GM12875 (cell line): Measurements from ENCODE around the gene SMIM45.

Experiments used
- H3K4me3 ChIP-seq: one replicate; pipeline ENCODE4 v1.5.1; 2011; ENCODE audit warnings: low read depth, low read length, control low read depth
- TF ChIP-seq, protein P1 (sequence below): IDR thresholded peaks from 2 replicates; pipeline ENCODE4 v1.5.1; 2011; ENCODE audit warnings: low read depth, mild to moderate bottlenecking, control low read depth, inconsistent platforms, low read length, moderate library complexity, borderline replicate concordance; ENCODE audit not compliant: insufficient read depth

The SMIM45 gene

DNA sequence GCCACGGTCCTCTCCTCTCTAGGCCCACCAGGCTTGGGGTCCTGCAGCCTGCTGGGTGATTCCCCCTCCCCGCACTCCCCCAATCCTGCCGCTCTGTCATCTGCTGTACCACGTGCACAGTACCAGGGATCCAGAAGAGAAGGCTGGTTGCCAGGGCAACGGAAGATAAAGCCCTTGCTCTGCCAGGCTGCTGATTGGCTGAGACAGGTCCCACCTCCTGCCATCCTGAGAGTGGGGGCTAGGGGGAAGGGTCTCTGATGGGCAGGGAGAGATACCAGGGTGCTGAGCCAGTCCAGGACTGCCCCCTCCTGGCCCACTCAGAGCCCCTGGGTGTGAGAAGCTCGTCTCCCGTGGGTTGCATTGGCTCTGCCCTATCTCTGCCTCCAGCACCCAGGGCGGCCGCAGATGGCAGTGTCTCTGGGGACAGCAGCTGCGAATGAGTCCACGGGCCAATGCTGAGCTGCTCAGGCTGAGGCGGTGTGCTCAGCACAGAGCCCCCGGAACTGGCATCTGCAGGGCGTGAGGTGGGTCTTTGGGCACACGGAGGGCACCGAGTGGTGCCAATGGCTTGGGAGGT, at the start of gene SMIM45:
SMIM45 (plus strand) TSS at position 253 of the 577 bp plus-strand sequence.
- TF ChIP-seq, protein P1, sequence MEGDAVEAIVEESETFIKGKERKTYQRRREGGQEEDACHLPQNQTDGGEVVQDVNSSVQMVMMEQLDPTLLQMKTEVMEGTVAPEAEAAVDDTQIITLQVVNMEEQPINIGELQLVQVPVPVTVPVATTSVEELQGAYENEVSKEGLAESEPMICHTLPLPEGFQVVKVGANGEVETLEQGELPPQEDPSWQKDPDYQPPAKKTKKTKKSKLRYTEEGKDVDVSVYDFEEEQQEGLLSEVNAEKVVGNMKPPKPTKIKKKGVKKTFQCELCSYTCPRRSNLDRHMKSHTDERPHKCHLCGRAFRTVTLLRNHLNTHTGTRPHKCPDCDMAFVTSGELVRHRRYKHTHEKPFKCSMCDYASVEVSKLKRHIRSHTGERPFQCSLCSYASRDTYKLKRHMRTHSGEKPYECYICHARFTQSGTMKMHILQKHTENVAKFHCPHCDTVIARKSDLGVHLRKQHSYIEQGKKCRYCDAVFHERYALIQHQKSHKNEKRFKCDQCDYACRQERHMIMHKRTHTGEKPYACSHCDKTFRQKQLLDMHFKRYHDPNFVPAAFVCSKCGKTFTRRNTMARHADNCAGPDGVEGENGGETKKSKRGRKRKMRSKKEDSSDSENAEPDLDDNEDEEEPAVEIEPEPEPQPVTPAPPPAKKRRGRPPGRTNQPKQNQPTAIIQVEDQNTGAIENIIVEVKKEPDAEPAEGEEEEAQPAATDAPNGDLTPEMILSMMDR = no peak
- H3K4me3 ChIP-seq = no peak within 1 kb of the TSS

DNA sequence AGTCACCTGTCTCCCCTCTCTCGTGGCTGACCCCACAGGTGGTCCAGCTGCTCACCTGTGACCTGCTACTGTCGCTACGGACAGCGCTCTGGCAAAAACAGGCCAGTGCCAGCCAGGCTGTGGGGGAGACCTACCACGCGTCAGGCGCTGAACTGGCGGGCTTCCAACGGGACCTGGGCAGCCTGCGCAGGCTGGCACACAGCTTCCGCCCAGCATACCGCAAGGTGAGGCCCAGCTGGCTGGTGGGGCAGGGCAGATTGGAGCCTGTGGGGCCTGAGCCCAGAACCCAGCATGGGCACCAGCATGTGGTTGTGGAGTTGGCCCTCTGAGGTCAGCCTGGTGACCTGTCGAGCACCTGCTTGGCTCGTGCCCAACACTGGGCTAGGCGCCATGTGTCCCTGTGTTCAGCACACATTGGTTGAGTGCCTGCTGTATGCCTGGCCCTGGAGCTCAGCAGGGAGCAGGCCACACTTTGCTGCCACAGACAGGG, 49.0 kb upstream of the SMIM45 start:
- H3K4me3 ChIP-seq = no peak overlapping the region
- TF ChIP-seq, protein P1 = no peak

DNA sequence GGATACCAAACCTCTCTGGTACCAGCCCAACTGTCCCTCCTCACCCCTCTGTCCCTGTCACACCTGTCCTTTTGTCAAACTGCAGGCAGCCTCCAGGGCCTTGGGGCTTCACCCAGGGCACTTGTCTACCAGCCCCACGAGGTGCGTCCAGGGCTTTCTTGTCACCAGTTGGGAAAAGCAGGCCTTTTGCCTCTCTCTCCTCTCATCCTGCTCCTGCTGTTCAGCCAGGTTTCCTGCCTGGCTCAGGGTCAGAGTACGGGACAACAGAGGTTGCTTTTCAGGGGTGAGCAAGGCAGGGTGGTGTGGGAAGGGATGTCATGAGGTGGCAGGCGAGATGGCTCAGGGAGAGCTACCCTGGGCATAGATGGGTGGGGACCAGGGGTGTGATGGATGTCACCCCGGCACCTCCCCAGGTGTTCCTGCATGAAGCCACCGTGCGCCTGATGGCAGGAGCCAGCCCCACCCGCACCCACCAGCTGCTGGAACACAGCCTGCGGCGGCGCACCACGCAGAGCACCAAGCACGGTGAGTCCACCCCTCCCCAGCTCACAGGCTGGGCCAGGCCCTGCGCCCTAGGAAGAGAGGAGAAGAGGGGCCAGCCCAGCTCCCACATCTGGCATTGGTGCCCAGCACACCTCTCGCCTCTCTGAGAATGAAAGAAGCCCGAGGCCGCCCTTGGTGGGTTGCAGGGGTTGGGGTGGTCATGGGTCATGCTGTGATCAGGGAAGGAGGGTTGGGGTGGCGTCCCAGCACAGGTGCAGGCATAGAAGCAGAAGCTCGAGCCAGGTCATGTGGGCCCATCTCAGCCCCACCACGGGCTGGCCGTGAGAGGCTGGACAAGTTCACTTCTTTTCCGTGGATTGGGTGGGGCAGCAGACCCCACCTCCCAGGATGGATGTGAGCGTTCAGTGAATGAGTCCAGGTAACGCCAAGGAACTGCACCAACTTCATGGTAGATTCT, 47.2 kb upstream of the SMIM45 start:
- TF ChIP-seq, protein P1 = no peak
- no peak overlapping the region for H3K4me3 ChIP-seq

DNA sequence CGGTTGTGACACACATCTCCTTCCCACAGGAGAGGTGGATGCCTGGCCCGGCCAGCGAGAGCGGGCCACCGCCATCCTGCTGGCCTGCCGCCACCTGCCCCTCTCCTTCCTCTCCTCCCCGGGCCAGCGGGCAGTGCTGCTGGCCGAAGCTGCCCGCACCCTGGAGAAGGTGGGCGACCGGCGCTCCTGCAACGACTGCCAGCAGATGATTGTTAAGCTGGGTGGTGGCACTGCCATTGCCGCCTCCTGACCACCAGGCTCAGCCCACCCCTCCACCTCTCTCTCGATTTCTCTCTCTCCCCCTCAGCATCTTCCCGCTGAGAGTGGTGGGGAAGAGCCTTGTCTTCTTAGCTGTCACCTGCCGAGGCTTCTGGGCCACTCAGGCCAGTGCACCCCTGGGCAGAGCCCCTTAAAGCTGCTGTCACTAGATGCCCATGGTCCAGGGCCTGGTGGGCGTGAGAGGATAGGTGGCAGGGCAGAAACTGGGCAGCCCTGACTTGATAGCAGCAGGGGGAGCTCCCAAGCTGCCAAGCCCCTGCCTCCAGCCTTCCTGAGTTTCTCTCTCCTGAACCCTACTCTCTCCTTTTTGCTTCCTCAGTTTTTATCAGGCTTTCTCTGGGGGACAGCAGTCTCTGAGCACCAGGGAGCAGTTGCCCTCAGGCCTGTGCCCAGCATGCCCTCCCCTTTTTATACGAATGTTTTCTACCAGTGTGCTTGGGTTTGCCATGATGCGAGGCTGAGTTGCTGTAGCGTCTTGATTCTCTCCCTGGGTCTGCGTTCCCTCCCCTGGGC, 46.3 kb upstream of the SMIM45 start:
- no peak overlapping the region for H3K4me3 ChIP-seq
- TF ChIP-seq, protein P1 = no peak

DNA sequence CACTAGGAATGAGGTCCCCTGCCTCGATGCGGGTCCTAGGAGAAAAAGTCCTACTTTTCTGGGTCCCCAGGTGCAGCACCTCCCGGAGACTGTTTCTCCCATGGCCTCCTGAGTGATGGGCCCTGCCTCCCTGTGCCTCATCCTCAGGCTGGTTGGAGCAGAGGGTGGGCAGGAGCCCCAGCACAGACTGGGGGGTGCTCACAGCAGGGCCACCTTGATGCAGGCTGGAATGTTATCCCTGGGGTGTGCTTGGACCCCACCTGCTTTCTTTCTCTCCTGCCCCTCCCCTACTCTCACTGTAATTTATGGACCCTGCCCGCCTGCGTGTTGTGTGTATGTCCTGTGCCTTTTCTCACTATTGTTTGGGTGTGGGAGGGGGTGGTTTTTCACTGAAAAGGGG, 45.1 kb upstream of the SMIM45 start:
- no peak overlapping the region for H3K4me3 ChIP-seq
- TF ChIP-seq, protein P1 = no peak

DNA sequence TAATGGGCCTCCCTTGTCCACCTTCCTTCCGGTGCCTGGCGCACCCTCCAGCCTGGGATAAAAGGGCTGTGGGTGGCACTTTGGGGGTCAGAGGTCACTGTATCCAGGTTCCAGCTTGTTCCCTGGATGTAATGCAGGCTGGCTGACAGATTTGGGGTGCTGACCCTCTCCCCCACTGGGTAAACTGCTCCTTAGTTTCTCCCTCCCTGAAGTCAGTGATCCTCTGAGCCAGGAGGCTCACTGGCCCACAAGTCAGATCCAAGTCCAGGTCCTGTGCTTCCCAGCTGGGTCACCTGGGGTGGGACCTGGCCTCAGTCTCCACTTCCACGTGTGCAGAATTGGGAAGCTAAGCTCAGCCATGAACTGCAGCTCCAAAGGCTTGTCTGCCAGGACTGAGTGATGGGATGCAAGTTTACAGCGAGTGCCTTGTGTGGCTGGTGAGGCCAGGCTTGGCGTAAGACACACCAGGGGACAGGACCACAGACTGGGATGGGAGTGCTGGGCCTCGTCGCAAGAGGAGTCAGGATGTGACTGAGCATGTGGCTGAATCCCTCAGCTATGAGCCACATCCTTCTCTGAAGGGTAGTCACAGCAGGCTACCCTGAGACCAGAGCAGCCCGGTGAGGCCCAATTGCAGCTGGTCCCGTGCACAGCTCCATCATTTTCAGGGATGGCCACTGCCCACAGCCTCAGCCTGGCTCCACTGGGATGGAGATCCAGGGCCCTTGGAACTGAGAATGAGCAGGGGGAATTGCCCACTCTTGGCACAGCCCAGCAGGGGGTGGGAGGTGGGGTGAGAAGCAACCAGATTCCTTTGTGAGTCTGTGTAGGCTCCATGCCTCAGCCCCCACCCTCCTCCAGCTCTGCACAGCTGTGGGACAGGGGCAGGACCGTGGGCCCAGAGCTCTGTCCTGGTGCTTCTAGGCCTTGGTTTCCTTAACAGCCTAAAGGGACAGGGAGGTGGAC, 44.2 kb upstream of the SMIM45 start:
- TF ChIP-seq, protein P1 = no peak
- H3K4me3 ChIP-seq = no peak overlapping the region
